ENCODE results near the gene TUBA3D. TPM values are rescaled to one million over a fixed set of nuclear protein-coding genes. Genes with fewer than 3 reads are reported as not detected.
"Not testable (repeated sequence)": the region's sequence is repeated elsewhere in the genome, so short reads cannot be mapped to it uniquely, and the experiment has no call there.

Gene TUBA3D
- total RNA-seq, 1 experiment from 2014 or later = not detected

DNA sequence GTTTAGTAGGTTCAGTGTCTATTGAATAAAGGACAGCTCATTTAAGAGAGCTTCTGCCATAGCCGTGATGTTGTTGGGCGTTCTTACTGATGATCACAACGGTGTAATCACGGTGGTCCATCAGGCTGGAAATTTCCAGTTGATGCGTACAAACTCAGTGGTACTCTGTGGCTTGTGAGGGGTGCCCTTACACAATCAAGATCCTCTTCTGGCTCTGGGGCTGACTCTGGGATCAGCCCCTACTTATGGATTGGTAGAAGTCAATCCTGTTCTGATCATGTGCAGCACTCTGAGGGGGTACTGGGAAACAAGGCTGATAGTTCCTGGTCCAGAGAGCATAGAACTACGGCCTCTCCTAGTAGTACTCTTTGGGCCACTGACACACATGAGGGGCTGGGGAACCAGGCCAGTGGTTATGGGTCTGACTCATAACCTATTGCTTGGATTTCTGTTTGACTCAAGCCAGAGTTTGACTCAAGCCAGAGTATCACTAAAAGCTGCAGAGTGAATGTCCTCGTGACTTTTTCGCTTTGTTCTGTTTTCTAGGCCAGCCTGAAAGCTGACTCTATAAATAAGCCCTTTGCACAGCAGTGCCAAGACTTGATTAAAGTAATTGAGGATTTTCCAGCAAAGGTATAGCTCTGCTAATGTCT is 22.5 kb downstream of the TUBA3D start:
- not testable (repeated sequence) for H3K36me3 ChIP-seq, H3K27me3 ChIP-seq, H3K4me3 ChIP-seq, H3K9me3 ChIP-seq
- DNase-seq = peak; percentile 70

DNA sequence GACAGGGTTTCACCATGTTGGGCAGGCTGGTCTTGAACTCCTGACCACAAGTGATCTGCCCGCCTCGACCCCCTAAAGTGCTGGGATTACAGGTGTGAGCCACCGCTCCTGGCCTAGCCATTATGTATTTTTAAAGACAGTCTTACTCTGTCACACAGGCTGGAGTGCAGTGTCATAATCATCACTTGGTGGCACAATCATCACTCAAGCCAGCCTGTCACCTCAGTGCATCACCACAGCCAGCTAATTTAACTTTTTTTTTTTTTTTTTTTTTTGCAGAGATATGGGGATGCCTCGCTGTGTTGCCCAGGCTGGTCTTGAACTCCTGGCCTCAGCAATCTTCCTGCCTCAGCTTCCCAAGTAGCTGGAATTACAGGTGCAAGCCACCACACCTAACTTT is 27.7 kb downstream of the TUBA3D start:
- not testable (repeated sequence) for H3K9me3 ChIP-seq, H3K4me3 ChIP-seq, DNase-seq, H3K36me3 ChIP-seq, H3K27me3 ChIP-seq

DNA sequence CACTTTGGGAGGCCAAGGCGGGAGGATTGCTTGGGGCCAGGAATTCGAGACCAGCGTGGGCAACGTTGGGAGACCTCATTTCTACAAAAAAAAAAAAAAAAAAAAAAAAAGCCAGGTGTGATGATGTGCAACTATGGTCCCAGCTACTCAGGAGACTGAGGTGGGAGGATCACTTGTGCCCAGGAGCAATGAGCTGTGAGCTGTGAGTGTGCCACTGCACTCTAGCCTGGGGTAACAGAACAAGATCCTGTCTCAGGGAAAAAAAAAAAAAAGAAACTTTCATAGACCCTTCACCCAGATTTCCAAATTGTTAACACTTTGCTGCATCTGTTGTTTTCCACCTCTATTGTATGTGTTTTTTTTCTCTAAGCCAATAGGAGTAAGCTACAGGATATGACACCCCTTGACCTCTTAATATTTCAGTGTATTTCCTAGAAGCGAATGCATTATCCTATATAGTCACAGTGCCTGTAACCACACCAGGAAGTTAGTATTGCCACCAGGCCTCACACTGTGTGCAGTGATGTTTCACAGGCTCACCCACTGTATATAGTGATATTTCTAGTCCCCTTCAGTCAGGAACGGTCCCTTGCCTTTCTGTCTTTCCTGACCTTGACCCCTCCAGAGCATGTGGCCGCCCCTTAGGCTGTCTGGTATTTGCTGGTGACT is 28.3 kb downstream of the TUBA3D start:
- not testable (repeated sequence) for DNase-seq, H3K4me3 ChIP-seq, H3K9me3 ChIP-seq, H3K27me3 ChIP-seq, H3K36me3 ChIP-seq

DNA sequence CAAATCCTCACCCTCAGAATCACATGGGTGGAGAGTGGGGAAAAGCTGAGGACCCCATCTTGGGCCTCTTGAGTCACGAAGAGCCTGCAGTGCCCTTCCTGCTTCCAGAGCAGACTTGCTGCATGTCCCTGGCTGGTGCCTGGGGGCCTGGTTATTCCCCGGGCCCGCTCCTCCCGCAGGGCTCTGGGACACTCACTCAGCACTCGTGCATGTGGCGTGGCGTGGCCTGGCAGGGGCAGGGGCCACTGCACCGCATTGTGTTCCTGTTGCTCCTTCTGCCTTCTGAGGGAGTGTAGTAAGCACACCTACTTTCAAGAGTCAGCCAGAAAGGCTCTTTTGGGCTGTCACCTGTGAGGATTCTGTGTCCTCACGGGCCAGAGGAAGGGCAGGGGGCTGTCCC is 33.7 kb downstream of the TUBA3D start:
- no peak for DNase-seq
- no peak overlapping the region for H3K4me3 ChIP-seq
- no peaks in the 10 kb centered on the region for H3K9me3 ChIP-seq
- no peaks in the 10 kb centered on the region for H3K27me3 ChIP-seq
- H3K36me3 ChIP-seq = peaks cover 5% of the 10 kb centered on the region

DNA sequence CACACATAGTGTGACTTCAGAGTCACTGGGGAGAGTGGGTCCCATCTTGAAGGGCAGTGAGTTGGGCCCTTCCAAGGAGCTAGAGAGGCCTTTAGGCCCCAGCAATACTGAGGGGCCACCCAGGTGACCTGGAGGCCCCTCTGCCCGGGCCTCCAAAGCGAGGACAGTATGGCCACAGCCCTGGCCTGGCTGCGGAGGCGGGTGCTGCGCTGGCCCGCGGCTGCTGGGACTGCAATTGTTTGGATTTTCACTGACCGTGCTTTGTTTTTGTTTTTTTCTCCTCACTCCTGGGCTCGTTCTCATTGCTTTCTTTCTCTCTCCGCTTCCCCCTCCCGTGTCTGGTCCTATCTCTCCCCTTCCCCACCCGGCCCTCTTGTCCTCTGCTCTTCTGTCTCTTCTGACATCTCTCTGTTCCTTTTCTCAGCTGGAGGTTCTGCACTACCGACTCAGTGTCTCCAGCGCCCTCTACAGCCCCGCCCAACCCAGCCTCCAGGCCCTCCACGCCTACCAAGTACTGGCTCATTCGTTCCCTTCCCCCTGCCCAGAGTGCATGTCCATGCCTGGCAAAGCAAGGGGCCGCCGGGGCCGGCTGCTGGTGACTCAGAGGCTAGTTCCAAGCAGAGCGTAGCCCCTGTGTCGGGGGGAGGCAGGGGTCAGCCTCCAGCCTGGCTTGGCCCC is 35.5 kb downstream of the TUBA3D start:
- not testable (repeated sequence) for H3K4me3 ChIP-seq, DNase-seq, H3K27me3 ChIP-seq, H3K36me3 ChIP-seq, H3K9me3 ChIP-seq

DNA sequence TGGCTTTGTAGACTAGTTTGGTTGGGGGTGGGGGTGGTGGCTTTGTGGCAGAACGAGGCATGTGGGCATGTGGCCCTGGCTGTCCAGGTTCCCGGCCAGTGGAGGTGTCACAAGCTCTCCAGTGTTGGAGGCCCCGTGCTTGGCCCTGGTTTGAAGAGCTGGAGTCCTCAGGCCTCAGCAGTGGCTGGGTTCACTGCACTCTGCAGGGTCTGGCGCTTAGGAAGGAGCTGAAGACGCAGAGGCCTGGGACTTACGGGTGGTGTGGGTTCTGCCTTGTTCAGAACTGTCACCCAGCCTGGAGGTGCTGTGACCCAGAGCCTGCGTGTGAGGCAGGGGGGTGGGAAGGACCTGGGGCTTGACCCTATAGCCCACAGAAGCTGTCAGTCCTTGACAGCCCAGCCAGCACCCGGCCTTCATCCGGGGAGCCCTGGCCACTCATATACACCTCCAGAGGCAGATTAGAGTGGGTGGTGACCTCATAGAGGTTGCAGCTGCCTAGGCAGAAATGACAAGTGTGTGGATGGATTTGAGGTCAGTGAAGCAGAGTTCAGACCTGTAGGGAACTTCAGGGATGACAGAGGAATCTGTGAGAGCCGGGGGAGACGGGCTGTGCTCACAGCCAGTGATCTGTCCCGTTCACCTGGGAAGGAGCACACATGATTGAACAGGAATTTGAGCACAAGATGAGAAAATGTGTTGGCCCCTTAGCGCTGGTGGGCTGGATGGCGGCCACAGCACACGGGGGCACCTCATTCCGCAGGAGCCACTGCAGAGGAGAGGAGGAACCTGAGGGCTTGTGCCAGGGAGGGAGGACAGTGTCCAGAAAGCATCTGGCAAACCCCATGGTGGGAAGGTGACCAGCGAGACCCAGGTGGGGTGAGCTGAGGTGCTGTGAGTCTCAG is 36.3 kb downstream of the TUBA3D start:
- H3K36me3 ChIP-seq, H3K27me3 ChIP-seq, DNase-seq, H3K9me3 ChIP-seq, H3K4me3 ChIP-seq: not testable (repeated sequence)

DNA sequence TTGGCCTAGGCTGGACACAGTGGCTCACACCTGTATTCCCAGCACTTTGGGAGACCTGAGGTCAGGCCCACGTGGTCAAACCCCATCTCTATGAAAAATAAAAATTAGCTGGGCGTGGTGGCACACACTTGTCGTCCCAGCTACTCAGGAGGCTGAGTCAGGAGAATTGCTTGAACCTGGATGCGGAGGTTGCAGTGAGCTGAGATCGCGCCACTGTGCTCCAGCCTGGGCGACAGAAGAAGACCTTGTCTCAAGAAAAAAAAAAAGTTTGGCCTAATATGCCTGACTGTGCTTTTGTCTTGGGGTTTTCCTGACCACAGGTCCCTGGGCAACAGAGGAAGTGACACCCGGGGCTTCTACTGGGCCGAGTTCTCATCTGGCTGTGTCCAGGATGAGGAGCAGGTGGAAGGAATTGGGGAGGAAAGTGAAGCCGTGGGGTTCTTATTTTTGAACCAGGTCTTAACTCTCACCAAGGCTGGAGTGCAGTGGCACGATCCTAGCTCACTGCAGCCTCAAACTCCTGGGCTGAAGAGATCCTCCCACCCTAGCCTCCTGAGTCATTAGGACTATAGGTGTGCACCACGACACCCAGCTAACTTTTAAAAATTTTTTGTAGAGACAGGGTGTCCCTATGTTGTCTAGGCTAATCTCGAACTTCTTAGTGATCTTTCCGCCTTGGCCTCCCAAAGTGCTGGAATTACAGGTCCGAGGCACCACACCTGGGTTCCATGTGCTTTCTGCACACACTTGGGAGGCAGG is 38.7 kb downstream of the TUBA3D start:
- DNase-seq, H3K9me3 ChIP-seq, H3K36me3 ChIP-seq, H3K4me3 ChIP-seq, H3K27me3 ChIP-seq: not testable (repeated sequence)

DNA sequence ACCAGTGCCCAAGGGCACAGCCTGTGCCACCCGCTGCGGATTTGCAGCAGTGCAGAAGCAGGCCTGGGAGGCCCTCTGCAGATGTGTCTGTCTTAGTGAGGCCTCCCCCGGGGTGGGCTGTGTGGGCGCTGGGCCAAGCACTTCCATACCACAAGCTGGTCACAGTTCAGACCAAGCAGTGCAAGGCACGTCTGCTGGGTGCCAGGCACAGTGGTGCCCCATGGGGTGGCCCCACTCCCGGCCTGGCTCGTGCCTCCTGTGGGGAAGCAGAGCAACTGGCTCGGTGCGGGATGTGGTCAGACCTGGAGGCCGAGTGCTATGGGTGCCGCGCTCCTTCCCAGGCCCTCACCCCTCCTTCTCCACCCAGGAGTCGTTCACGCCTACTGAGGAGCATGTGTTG is 39.3 kb downstream of the TUBA3D start:
- DNase-seq, H3K36me3 ChIP-seq, H3K9me3 ChIP-seq, H3K27me3 ChIP-seq, H3K4me3 ChIP-seq: not testable (repeated sequence)

DNA sequence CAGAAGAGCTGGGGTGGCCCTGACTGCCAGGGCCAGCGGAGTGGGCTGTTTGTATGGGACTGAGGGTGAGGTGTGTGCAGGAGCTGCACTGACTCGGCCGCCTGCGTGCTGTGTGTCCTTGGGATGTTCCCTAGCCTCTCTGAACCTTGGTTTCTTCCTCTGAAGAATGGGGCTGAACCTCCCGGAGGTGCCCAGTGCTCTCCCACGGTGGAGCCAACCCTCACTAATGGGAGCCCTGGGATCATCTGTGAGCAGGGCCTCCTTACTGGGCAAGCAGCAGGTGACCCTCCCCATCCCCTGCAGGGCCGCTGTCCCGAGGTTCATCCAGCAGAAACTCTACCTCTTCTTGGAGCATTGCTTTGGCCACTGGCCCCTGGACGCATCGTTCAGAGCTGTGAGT is 40.1 kb downstream of the TUBA3D start:
- no peaks in the 10 kb centered on the region for H3K27me3 ChIP-seq
- H3K36me3 ChIP-seq = no peaks in the 10 kb centered on the region
- H3K9me3 ChIP-seq = no peaks in the 10 kb centered on the region
- H3K4me3 ChIP-seq = no peak overlapping the region
- no peak for DNase-seq

DNA sequence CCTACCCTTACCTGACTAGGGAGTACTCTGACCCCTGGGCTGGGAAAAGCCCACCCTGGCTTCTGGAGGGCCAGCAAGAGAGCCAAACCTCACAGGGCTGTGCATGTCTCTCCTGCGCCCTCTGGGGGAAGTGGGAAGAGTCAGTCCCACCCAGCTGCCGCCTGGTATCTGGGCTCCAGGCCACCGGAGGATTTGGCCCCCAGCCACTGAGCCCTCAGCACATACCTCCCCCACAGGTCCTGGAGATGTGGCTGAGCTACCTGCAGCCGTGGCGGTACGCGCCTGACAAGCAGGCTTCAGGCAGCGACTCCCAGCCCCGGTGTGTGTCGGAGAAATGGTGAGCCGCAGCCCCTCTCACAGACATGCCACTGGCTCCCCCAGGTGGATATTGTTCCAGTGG is 40.7 kb downstream of the TUBA3D start:
- not testable (repeated sequence) for H3K4me3 ChIP-seq, H3K36me3 ChIP-seq, H3K9me3 ChIP-seq, H3K27me3 ChIP-seq
- DNase-seq = peak; percentile 28

DNA sequence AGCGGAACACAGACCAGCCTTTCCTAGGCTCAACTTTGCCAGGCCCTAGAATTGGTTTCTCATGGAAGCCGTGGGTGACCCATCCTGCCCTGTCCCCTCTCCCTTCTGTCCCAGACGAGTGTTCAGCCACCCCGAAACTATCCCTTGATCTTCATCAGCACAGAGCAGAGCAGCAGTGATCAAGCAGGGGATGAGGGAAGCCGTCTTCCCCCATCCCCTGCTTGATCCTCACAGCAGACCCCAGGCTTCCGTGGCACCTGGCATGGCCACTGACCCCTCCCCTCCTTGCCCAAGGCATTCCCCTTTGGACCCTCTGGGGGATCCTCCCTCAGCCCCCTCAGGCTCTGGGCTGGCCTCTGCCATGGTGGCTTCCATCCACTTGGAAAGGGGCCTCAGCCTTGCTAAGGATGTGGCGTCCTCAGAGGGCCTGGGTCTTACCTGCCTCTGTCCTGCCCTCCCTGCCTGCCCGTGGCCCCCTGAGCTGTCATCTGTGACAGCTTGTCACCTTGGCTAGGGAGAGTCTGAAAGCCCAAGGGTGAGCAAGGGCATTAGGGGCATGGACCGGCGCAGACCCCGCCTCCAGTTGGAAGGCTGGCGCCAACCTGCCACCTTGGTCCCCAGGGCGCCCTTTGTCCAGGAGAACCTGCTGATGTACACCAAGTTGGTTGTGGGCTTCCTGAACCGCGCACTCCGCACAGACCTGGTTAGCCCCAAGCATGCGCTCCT is 41.4 kb downstream of the TUBA3D start:
- no peaks in the 10 kb centered on the region for H3K9me3 ChIP-seq
- no peaks in the 10 kb centered on the region for H3K27me3 ChIP-seq
- H3K36me3 ChIP-seq = no peaks in the 10 kb centered on the region
- H3K4me3 ChIP-seq = no peak overlapping the region
- DNase-seq = no peak

DNA sequence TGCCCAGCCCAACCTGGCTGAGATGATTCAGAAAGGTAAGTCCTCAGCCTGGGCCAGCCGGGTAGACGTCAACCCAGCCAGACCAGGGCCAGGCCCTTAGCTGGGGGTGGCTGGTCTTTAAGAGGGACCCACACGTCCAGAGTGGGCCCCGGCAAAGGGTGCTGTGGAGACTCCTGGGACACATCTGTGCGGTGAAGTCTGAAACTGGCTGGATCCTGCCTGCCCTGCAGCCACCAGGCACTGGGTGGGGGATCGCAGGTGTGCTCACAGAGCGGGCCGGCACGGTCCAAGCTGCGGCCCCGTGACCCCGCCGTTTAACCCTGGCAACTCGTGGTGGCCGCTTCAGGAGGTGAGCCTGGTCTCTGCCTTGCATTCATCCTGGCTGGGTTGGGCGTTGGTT is 41.9 kb downstream of the TUBA3D start:
- not testable (repeated sequence) for DNase-seq, H3K36me3 ChIP-seq, H3K4me3 ChIP-seq, H3K9me3 ChIP-seq, H3K27me3 ChIP-seq

DNA sequence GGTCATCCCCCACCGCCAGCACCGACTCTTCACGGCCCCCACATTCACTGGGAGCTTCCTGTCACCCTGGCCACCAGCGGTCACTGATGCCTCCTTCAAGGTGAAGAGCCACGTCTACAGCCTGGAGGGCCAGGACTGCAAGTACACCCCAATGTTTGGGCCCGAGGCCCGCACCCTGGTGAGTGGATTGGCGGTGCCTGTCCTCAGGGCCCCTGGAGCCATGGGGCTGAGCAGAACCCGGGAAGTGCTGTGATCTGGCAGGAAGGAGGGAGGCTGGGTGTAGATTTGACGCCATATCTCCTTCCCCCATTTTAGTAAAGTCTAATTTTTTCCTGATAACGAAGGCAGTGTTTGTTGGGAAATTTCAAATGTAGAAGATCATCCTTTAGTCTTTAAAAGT is 42.6 kb downstream of the TUBA3D start:
- H3K9me3 ChIP-seq, H3K27me3 ChIP-seq, H3K4me3 ChIP-seq, DNase-seq, H3K36me3 ChIP-seq: not testable (repeated sequence)

DNA sequence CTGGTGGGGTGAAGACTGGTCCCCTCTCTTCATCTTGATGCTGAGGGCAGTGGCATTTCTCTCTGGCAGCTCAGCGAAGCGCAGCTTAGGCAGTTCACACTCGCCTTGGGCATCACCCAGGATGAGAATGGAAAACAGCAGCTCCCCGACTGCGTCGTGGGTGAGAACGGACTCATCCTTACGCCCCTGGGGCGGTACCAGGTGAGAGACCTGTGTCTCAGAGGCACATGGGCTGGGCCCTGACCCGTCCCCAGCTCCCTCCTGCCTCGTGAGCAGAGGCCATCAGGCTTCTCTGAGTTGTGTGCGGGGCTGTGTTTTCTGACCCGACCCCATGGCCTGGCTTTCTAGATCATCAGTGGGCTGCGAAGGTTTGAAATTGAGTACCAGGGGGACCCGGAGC is 43.5 kb downstream of the TUBA3D start:
- Histone ChIP-seq H3K4me3 (no peak overlapping the region), H3K9me3 (no peaks in the 10 kb centered on the region), H3K36me3 (no peaks in the 10 kb centered on the region), H3K27me3 (no peaks in the 10 kb centered on the region)
- DNase-seq = no peak

DNA sequence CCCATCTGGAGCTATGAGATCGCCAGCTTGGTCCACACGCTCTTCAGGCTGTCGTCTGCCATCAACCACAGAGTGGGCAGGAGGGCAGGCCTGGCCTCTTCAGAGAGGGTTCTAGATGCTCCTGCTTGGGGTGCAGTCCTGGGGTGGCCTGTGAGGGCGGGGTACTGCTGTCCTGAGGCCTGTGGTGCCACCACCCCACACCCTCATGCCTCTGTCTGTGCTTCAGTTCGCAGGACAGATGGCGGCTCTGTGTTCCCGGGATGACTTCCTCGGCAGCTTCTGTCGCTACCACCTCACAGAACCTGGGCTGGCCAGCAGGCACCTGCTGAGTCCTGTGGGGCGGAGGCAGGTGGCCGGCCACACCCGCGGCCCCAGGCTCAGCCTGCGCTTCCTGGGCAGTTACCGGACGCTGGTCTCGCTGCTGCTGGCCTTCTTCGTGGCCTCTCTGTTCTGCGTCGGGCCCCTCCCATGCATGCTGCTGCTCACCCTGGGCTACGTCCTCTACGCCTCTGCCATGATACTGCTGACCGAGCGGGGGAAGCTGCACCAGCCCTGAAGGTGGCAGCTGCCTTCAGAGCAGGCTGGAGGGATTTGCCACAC is 44.1 kb downstream of the TUBA3D start:
- not testable (repeated sequence) for H3K9me3 ChIP-seq, H3K27me3 ChIP-seq, H3K36me3 ChIP-seq, DNase-seq, H3K4me3 ChIP-seq

DNA sequence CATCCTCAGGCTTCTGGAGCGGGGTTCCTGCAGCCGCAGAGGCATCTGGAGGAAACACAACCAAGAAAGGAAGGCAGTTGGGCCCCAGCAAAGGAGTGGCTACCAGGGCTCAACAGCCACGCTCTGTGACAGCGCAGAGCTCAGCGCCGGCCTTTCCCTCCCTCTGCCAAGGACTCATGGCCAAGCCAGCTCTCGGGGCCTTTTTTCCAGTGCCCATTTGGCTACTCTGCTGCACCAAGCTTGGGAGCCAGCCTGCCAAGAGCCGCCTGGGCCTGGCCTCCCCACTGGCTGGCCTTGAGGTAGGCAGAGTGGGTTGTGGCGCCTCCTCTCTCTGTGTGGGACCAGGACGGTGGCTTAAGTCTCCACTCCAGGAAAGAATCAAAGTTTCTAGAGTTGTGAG is 44.6 kb downstream of the TUBA3D start:
- no peak for DNase-seq
- Histone ChIP-seq H3K9me3 (no peaks in the 10 kb centered on the region), H3K36me3 (no peaks in the 10 kb centered on the region), H3K4me3 (no peak overlapping the region), H3K27me3 (no peaks in the 10 kb centered on the region)

Data from MG63 (cell line).